AG10803 (cell line): ENCODE measurements around the gene CCSER1.
"Not testable (repeated sequence)": the region's sequence is repeated elsewhere in the genome, so short reads cannot be mapped to it uniquely, and the experiment has no call there.

Experiments
- DNase-seq: peaks from one replicate; pipeline ENCODE4 v3.0.0; 2010; ENCODE audit warnings: low read depth
- H3K4me3 ChIP-seq: 2 replicates; pipeline ENCODE4 v1.5.1; 2011; ENCODE audit warnings: mild to moderate bottlenecking, low read length, control low read depth
- CTCF ChIP-seq: conservative IDR thresholded peaks from 2 replicates; pipeline ENCODE4 v1.5.1; 2011; ENCODE audit warnings: mild to moderate bottlenecking, low read length, control low read depth, inconsistent platforms

CCSER1 gene

DNA sequence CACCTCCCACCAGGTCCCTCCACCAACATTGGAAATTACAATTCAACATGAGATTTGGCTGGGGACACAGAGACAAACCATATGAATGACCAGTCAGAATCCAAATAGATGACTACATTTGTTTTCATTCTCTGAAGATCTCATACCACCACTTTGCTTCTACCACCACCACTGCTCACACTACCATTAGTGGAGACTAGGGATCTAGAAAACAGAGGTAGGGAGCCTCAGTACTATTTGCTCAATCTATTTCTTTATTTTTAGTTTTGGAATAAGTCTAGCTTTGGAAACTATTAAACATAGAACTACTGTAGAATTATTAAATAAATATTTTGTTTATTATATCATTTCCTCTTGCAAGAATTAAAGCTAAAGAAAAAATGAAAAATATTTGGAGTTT, 727.9 kb downstream of the CCSER1 start:
- DNase-seq, result no peak
- TF ChIP-seq CTCF, result no peak
- H3K4me3 ChIP-seq, result no peak overlapping the region

DNA sequence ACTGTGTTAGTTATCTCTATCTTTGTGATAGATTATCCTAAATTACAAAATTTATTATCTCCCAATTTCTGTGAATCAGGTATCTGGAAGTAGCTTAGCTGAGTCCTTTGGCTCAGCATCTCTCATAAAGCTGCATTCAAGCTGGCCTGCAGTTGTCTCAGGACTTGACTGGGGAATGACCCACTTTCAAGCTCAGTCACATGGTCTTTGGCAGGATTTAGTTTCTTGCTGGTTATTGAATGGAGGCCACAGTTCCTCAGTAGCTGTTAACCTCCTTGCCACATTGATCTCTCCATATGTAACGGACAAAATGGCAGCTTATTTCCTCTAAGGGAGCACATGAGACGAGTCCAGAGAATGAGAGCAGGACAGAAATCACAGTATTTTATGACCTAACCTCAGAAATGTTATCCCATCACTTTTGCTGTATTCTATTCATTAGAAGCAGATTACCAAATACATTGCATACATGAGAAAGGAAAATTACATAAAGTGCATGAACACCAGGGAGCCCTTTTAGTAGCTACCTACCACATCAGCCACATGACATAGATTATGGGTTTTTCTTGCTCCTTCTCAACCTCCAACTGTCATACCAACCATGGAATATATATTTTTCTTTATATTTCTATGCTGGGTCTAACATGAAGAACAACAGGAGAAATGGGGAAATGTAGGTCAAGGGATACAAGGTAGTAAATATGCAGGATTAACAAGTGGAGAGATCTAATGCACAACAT, 730.1 kb downstream of the CCSER1 start:
- no peak for TF ChIP-seq CTCF
- H3K4me3 ChIP-seq, result no peak overlapping the region
- DNase-seq, result no peak

DNA sequence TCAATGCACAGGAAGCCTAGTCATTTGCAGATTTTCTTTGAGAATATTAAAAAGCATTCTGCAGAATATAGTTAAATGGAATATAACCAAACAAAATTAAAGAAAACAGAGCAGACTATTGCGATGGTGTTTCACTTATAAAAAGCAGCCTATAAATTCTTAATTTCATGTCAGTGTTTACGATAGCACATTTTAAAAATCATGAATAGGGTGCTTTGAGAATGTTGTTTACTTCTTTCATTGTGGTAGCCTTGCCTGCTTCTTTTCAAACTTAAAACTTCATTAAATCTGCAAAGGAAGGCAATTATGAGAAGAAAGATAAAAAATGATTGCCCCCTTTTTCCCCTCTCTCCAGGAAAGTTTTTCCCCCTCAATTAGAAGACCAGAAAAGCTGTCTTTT, 748.6 kb downstream of the CCSER1 start:
- no peak overlapping the region for H3K4me3 ChIP-seq
- DNase-seq, result no peak
- TF ChIP-seq CTCF, result no peak

DNA sequence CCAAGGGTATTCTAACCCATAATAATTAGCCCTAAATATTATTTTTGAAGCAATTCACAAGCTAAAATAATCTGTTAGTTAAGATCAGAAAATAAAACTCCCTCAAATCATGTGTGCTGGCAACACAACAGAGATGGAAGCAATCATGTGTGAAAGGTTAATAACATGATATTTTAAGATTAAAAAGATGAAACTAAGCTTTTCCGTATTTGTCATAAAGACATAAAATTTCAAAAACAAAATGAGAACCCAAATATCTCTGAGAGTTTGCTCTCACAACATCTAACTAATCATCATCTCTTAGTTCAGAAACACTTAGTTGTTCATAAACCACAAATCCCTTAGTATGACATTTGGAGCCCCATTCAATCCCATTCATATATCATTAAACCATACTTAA, 749.1 kb downstream of the CCSER1 start:
- no peak overlapping the region for H3K4me3 ChIP-seq
- DNase-seq, result no peak
- no peak for TF ChIP-seq CTCF

DNA sequence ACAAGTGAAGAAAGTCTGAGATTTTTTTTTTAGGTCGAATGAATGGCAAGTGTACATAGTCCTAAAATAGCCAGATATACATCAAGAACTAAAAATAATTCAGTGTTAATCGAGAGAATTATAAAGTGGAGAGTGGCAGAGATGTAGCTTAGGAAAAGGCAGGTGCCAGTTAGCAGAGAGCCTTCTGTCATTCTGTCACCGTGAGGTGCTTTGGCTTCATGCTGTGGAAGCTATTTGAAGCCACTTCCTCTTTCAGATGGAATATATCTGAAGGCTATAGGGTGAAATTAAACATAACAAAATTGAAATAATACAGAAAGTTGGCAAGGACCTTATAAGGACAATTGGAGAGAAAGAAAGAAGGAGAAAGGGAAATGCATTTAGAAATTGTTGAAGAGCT, 756.3 kb downstream of the CCSER1 start:
- H3K4me3 ChIP-seq, result no peak overlapping the region
- no peak for TF ChIP-seq CTCF
- no peak for DNase-seq

DNA sequence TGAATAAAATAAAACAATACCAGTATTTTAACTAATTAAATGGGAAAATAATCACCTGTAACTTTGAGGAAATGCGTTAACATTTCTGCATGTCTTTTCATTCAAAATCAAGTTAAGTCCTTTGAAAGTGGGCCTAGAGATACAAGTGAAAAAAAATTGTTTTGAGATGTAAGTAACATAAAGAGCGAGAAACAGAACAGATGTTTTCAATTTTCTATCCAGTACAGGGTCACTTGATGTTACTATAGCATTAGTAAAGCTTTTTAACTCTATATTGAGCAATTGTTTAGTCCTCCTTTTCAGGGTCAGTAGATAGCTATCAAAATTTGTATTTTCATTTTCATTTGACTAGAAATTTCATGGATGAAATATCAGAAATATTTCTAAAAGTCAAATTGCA, 761.4 kb downstream of the CCSER1 start:
- no peak for DNase-seq
- TF ChIP-seq CTCF, result no peak
- no peak overlapping the region for H3K4me3 ChIP-seq

- H3K4me3 ChIP-seq, result no peak overlapping the region
- no peak for TF ChIP-seq CTCF
- no peak for DNase-seq
Observed at GRCh38 chr4:90889171-90889570, 762.0 kb downstream of the CCSER1 start.

DNA sequence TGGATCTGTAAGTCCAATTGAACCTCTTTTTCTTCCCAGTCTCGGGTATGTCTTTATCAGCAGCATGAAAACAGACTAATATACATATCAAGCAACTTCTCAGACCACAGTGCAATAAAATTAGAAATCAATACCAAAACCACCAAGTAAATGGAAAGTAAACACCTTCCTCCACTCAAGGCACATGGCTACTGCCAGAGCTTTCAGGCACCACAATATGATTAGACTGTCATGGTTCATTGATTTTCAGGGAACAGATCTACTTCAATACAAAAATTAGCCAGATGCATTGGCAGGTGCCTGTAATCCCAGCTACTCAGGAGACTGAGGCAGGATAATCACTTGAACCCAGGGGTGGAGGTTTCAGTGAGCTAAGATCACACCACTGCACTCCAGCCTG, 776.2 kb downstream of the CCSER1 start:
- not testable (repeated sequence) for H3K4me3 ChIP-seq, DNase-seq
